HUES64 (cell line): ENCODE data around the gene WWP2.
"Not testable (repeated sequence)": the region's sequence is repeated elsewhere in the genome, so short reads cannot be mapped to it uniquely, and the experiment has no call there.

Source experiments
- H3K27ac ChIP-seq: 2 replicates; pipeline ENCODE4 v1.7.0; 2013; ENCODE audit warnings: low read depth, low read length, inconsistent platforms
- H3K27me3 ChIP-seq: 2 replicates; pipeline ENCODE4 v1.6.1; 2013; ENCODE audit warnings: mild to moderate bottlenecking, low read length; ENCODE audit not compliant: insufficient read depth
- H3K36me3 ChIP-seq: 2 replicates; pipeline ENCODE4 v1.6.1; 2013; ENCODE audit warnings: mild to moderate bottlenecking, low read length; ENCODE audit not compliant: insufficient read depth
- H3K4me1 ChIP-seq: 2 replicates; pipeline ENCODE4 v1.6.1; 2013; ENCODE audit warnings: mild to moderate bottlenecking, low read length, moderate library complexity; ENCODE audit not compliant: insufficient read depth
- H3K4me3 ChIP-seq: 2 replicates; pipeline ENCODE4 v1.5.1; 2013; ENCODE audit warnings: mild to moderate bottlenecking, low read length, moderate library complexity
- H3K9ac ChIP-seq: 2 replicates; pipeline ENCODE4 v1.6.1; 2013; ENCODE audit warnings: mild to moderate bottlenecking, low read depth, low read length
- H3K9me3 ChIP-seq: 2 replicates; pipeline ENCODE4 v1.6.1; 2013; ENCODE audit warnings: low read depth, low read length; ENCODE audit not compliant: insufficient read depth
- WGBS: fragments of 150-250, 120-280 bp; methylation state at CpG from one replicate; pipeline ENCODE4 v1.1.7; 2013; ENCODE audit warnings: missing lambda C conversion rate; 5-methylcytosine and 5-hydroxymethylcytosine counted together

The WWP2 gene

DNA sequence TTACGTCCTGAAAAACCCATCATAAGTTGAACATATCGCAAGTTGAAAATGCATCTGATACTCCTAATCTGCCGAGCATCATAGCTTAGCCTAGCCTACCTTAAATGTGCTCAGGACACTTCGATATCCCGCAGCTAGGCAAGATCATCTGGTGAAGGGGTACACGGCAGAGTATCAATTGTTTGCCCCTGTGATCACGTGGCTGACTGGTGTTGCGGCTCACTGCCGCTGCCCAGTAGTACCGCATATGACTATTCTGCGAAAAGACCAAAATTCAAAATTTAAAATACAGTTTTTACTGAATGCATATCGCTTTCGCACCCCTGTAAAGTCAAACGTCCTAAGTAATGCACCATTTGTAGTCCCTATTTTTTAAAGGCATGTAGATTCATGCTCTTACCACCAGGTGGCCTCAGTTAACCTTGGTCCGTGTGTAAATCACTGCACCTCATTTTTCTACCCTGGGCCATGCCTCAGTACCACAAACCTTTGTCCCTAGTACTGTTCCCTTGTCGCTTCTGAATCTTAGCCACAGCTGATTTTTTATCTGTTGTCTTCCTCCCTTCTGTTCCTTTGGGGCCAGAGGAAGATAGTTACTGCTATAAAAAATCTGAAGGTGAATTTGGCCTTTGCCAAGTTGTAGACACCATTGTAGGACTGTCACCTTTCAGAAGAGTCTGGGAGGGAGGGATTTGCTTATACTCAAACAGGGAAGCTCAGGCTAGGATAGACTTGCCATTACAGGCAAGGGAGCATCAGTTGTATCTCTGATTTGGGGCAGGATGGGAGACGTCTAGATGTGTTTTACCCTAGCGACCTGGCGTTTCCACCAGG, 34.4 kb downstream of the WWP2 start:
- Histone ChIP-seq H3K27me3 (no peaks in the 10 kb centered on the region), H3K27ac (no peak overlapping the region), H3K4me3 (peak overlapping the region; percentile 24; the same call in 1 of the 2 replicates), H3K4me1 (no peaks in the 10 kb centered on the region), H3K9ac (peak overlapping the region; percentile 36; the same call in 1 of the 2 replicates), H3K36me3 (peaks cover 14% of the 10 kb centered on the region), H3K9me3 (no peaks in the 10 kb centered on the region)
- 52% methylated on average over 19 of the region's 19 CpGs for WGBS

GRCh38 chr16:69798466-69798865, 36.3 kb downstream of the WWP2 start:
- WGBS = 65% methylated on average over 8 of the region's 8 CpGs
- Histone ChIP-seq H3K36me3 (peaks cover 18% of the 10 kb centered on the region), H3K27ac (no peak overlapping the region), H3K9ac (no peak overlapping the region), H3K27me3 (no peaks in the 10 kb centered on the region), H3K4me1 (no peaks in the 10 kb centered on the region), H3K4me3 (no peak overlapping the region), H3K9me3 (no peaks in the 10 kb centered on the region)

DNA sequence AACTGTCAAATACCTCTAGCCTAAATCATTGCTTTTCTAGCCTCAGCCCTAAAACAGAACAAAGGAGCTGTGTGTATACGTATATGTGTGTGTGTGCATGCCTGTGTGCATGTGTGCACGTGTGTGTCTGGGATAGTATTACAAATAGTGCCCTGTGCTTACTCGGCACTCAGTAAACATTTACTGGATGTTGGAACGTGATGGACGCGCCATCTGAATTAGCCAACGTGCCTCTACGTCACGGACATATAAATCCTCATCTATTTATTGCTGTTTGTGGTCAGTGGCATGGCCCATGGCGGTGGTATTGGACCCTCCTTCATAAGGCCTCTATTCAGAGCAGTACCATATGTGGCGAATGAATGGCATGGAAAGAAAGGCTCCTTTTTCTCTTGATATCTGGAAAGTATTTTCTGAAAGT, 37.5 kb downstream of the WWP2 start:
- WGBS = 94% methylated on average over 11 of the region's 11 CpGs
- H3K36me3 ChIP-seq = peaks cover 23% of the 10 kb centered on the region
- no peak overlapping the region for H3K9ac ChIP-seq
- no peaks in the 10 kb centered on the region for H3K9me3 ChIP-seq
- no peak overlapping the region for H3K4me3 ChIP-seq
- no peak overlapping the region for H3K27ac ChIP-seq
- H3K4me1 ChIP-seq = no peaks in the 10 kb centered on the region
- H3K27me3 ChIP-seq = no peaks in the 10 kb centered on the region

DNA sequence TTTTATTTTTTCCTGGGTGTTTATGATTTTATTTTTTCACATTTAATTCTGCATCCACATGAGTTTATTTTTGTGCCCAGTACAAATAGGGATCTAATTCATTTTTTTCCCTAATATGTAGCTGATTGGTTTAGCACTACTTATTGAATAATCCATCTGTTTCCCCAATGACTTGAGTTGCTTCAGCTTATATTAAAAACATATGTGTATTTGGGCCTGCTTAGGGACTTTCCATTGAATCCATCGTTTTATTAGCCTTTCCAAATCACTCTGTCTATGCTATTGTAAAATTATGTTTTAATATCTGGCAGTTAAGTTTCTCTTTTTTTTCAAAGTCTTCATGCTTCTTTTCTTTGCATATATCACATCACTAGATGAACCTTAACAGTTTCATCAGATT, 42.2 kb downstream of the WWP2 start:
- no peak overlapping the region for H3K4me3 ChIP-seq
- H3K4me1 ChIP-seq = no peaks in the 10 kb centered on the region
- no peak overlapping the region for H3K27ac ChIP-seq
- H3K9me3 ChIP-seq = no peaks in the 10 kb centered on the region
- H3K36me3 ChIP-seq = peaks cover 18% of the 10 kb centered on the region
- H3K9ac ChIP-seq = no peak overlapping the region
- no peaks in the 10 kb centered on the region for H3K27me3 ChIP-seq
- no CpG with 5 or more reads among the region's 1 CpG for WGBS

DNA sequence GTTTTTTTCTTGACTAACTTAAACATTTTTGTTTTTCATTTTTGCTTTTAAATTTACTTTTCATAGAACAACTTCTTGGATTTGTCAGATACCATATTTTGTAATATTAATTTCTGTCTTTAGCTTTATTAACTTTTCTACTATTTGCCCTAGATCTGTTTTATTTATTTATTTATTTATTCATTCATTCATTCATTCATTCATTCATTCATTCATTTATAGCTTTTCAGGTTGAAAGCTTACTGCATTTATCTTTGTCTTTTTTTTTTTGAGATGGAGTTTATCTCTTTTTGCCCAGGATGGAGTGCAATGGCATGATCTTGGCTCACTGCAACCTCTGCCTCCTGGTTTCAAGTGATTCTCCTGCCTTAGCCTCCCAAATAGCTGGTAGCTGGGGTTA, 44.6 kb downstream of the WWP2 start:
- H3K4me3 ChIP-seq, H3K4me1 ChIP-seq, H3K9me3 ChIP-seq, H3K9ac ChIP-seq, H3K27me3 ChIP-seq, H3K27ac ChIP-seq: not testable (repeated sequence)
- H3K36me3 ChIP-seq = peaks cover 15% of the 10 kb centered on the region

DNA sequence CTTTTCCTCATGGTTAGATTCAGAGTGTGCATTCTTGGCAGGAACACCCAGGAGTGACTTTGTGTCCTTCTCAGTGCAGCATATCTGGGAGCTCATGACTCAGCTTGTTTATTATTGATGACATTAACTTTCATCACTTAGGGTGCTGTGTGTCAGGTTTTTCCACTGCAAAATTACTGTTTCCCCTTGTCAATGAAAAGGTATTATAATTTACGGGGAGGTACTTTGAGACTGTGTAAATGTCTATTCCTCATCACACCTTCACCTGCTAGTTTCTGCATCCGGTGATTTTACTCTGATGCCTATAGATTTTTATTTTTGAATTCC, 50.5 kb downstream of the WWP2 start:
- Histone ChIP-seq H3K9ac (no peak overlapping the region), H3K4me3 (no peak overlapping the region), H3K9me3 (no peaks in the 10 kb centered on the region), H3K27me3 (no peaks in the 10 kb centered on the region), H3K27ac (no peak overlapping the region), H3K36me3 (peaks cover 5% of the 10 kb centered on the region; the same call in 1 of the 2 replicates), H3K4me1 (no peaks in the 10 kb centered on the region)
- WGBS = 100% methylated on average over 2 of the region's 2 CpGs

DNA sequence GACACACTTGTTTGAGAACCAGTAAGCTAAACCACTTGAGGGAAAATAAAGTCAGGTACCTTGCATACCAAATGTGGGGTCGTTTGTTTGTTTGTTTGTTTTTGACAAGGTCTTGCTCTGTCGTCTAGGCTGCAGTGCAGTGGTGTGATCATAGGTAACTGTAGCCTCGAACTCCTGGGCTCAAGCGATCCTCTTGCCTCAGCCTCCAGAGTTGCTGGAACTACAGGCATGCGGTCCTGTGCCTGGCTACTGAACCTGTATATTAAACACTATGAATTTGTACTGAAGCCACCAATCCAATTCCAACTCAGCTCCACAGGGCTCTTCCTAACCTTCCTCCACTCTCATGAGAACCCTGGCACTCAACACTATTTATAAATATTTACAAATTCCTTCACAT, 51.9 kb downstream of the WWP2 start:
- 89% methylated on average over 5 of the region's 5 CpGs for WGBS
- Histone ChIP-seq H3K36me3 (peaks cover 5% of the 10 kb centered on the region; the same call in 1 of the 2 replicates), H3K27ac (no peak overlapping the region), H3K9me3 (no peaks in the 10 kb centered on the region), H3K9ac (no peak overlapping the region), H3K4me1 (peaks cover 8% of the 10 kb centered on the region), H3K4me3 (no peak overlapping the region), H3K27me3 (no peaks in the 10 kb centered on the region)

GRCh38 chr16:69814561-69814960, 52.4 kb downstream of the WWP2 start:
- no peaks in the 10 kb centered on the region for H3K27me3 ChIP-seq
- H3K9ac ChIP-seq = no peak overlapping the region
- H3K4me3 ChIP-seq = no peak overlapping the region
- WGBS = 97% methylated on average over 3 of the region's 4 CpGs
- no peaks in the 10 kb centered on the region for H3K9me3 ChIP-seq
- no peak overlapping the region for H3K27ac ChIP-seq
- peaks cover 5% of the 10 kb centered on the region; the same call in 1 of the 2 replicates for H3K36me3 ChIP-seq
- H3K4me1 ChIP-seq = peaks cover 9% of the 10 kb centered on the region

DNA sequence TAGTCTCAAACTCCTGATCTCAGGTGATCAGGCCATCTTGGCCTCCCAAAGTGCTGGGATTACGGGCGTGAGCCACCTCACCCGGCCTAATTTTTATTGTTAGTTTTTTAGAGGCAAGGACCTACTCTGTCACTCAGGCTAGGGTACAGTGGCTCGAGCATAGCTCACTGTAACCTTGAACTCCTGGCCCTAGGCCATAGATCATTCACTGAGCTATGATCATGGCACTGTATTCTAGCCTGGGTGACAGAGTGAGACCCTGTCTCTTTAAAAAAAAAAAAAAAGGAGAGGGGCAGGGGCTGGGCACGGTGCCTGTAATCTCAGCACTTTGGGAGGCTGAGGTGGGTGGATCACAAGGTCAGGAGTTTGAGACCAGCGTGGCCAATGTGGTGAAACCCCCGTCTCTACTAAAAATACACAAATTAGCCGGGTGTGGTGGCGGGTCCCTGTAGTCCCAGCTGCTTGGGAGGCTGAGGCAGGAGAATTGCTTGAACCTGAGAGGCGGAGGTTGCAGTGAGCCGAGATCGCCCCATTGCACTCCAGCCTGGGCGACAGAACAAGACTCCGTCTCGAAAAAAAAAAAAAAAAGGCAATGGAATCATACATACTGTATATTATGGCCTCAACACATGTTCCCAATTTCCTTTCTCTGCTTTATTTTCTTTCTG, 53.2 kb downstream of the WWP2 start:
- not testable (repeated sequence) for H3K9ac ChIP-seq, H3K27me3 ChIP-seq, H3K9me3 ChIP-seq, H3K4me3 ChIP-seq, H3K36me3 ChIP-seq, H3K27ac ChIP-seq, H3K4me1 ChIP-seq
- WGBS = 94% methylated on average over 15 of the region's 15 CpGs

- Histone ChIP-seq H3K9ac (no peak overlapping the region), H3K4me1 (peaks cover 9% of the 10 kb centered on the region), H3K27ac (no peak overlapping the region), H3K9me3 (no peaks in the 10 kb centered on the region), H3K27me3 (no peaks in the 10 kb centered on the region), H3K4me3 (no peak overlapping the region), H3K36me3 (peaks cover 5% of the 10 kb centered on the region; the same call in 1 of the 2 replicates)
- 97% methylated on average over 4 of the region's 4 CpGs for WGBS
Measured at GRCh38 chr16:69816996-69817395, 54.9 kb downstream of the WWP2 start.

GRCh38 chr16:69818891-69819545, 56.9 kb downstream of the WWP2 start:
- Histone ChIP-seq H3K4me1 (peaks cover 9% of the 10 kb centered on the region), H3K9me3 (no peaks in the 10 kb centered on the region), H3K36me3 (no peaks in the 10 kb centered on the region; the same call in 1 of the 2 replicates), H3K9ac (no peak overlapping the region), H3K27me3 (no peaks in the 10 kb centered on the region), H3K27ac (peak overlapping the region; percentile 66; the same call in 1 of the 2 replicates), H3K4me3 (no peak overlapping the region)
- 62% methylated on average over 8 of the region's 8 CpGs for WGBS
